A673 (cell line): ENCODE results near the gene PMEPA1. TPM values are rescaled to one million over a fixed set of nuclear protein-coding genes. Genes with fewer than 3 reads are reported as not detected.

Source experiments
- BruUV-seq: library from RNA; stranded (reverse); fragments of 400-500 nt; replicated peaks from 2 replicates; lab custom pipeline; 2021; lab: Mats Ljungman, UMichigan
- CTCF ChIA-PET: fragments of 300-600 bp; sonication (Branson Sonifier 250); formaldehyde crosslinking; loops from one replicate; lab custom pipeline; 2022; ENCODE audit warnings: antibody characterized with exemption; lab: Charles Lee
- POLR2A ChIA-PET: fragments of 300-600 bp; sonication (Branson Sonifier 250); formaldehyde crosslinking; loops from one replicate; lab custom pipeline; 2022; ENCODE audit warnings: antibody characterized with exemption; ENCODE audit not compliant: low non-redundant PET; lab: Charles Lee
- DNase-seq: peaks from one replicate; pipeline ENCODE4 v3.0.0-alpha.2; 2015; ENCODE audit warnings: low spot score
- H3K27ac ChIP-seq: fragments of 200-600 bp; sonication (generic); 2 replicates; pipeline ENCODE4 v1.5.1; 2016; ENCODE audit warnings: mixed run types, low read depth, mild to moderate bottlenecking, mixed read lengths, antibody characterized with exemption, low read length; ENCODE audit not compliant: poor library complexity, severe bottlenecking
- H3K27me3 ChIP-seq: fragments of 200-600 bp; sonication (generic); replicated peaks from 2 replicates; pipeline ENCODE4 v1.6.1; 2017; ENCODE audit warnings: mixed run types, low read depth, mild to moderate bottlenecking, mixed read lengths, antibody characterized with exemption, low read length; ENCODE audit not compliant: insufficient read depth, poor library complexity
- H3K36me3 ChIP-seq: fragments of 200-600 bp; sonication (generic); 2 replicates; pipeline ENCODE4 v1.6.1; 2016; ENCODE audit warnings: mixed run types, mild to moderate bottlenecking, mixed read lengths, antibody characterized with exemption, low read length; ENCODE audit not compliant: insufficient read depth, poor library complexity, severe bottlenecking
- H3K4me1 ChIP-seq: fragments of 200-600 bp; sonication (generic); 2 replicates; pipeline ENCODE4 v1.6.1; 2017; ENCODE audit warnings: mixed run types, mild to moderate bottlenecking, mixed read lengths, antibody characterized with exemption, low read length; ENCODE audit not compliant: insufficient read depth, poor library complexity, severe bottlenecking
- H3K4me3 ChIP-seq: fragments of 200-600 bp; sonication (generic); 2 replicates; pipeline ENCODE4 v1.5.1; 2016; ENCODE audit warnings: low read depth, mixed run types, mild to moderate bottlenecking, mixed read lengths, low read length; ENCODE audit not compliant: poor library complexity, severe bottlenecking
- H3K9me3 ChIP-seq: fragments of 200-600 bp; sonication (generic); 2 replicates; pipeline ENCODE4 v1.6.1; 2016; ENCODE audit warnings: mixed run types, low read depth, mild to moderate bottlenecking, mixed read lengths, antibody characterized with exemption, low read length; ENCODE audit not compliant: poor library complexity, severe bottlenecking
- EZH2 ChIP-seq: fragments of 200-600 bp; sonication (generic); IDR thresholded peaks from 2 replicates; pipeline ENCODE4 v1.6.1; 2017; ENCODE audit warnings: borderline replicate concordance, low read depth, mild to moderate bottlenecking, mixed read lengths, antibody characterized with exemption, low read length; ENCODE audit not compliant: poor library complexity, severe bottlenecking
- intact Hi-C: fragments of 100-400 bp; cut with micrococcal nuclease; formaldehyde crosslinking; loops from one replicate; pipeline ENCODE4 v1.10.0; 2022; ENCODE audit not compliant: unreplicated experiment
- total RNA-seq: library from RNA; stranded (reverse); gene quantifications from 2 replicates; pipeline ENCODE4 v1.2.3, GENCODE V29; 2021
- TF ChIP-seq, protein P1 (sequence below): fragments of 300-800, 200-600 bp; sonication (generic); conservative IDR thresholded peaks from 2 replicates; pipeline ENCODE4 v1.5.1; 2017; ENCODE audit warnings: low read depth, mild to moderate bottlenecking, antibody characterized with exemption, low read length, moderate library complexity, mixed read lengths

PMEPA1 gene
- total RNA-seq, 1 experiment from 2014 or later = 9.7 TPM

GRCh38 chr20:57670288-57671071, 39.3 kb downstream of the PMEPA1 start:
- DNase-seq = no peak
- POLR2A ChIA-PET = no interaction called here
- TF ChIP-seq EZH2 = no peak
- TF ChIP-seq, protein P1, sequence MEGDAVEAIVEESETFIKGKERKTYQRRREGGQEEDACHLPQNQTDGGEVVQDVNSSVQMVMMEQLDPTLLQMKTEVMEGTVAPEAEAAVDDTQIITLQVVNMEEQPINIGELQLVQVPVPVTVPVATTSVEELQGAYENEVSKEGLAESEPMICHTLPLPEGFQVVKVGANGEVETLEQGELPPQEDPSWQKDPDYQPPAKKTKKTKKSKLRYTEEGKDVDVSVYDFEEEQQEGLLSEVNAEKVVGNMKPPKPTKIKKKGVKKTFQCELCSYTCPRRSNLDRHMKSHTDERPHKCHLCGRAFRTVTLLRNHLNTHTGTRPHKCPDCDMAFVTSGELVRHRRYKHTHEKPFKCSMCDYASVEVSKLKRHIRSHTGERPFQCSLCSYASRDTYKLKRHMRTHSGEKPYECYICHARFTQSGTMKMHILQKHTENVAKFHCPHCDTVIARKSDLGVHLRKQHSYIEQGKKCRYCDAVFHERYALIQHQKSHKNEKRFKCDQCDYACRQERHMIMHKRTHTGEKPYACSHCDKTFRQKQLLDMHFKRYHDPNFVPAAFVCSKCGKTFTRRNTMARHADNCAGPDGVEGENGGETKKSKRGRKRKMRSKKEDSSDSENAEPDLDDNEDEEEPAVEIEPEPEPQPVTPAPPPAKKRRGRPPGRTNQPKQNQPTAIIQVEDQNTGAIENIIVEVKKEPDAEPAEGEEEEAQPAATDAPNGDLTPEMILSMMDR = no peak
- Histone ChIP-seq H3K4me3 (no peak overlapping the region), H3K4me1 (peaks cover 7% of the 10 kb centered on the region), H3K27me3 (no peaks in the 10 kb centered on the region), H3K9me3 (no peaks in the 10 kb centered on the region), H3K36me3 (no peaks in the 10 kb centered on the region), H3K27ac (no peak overlapping the region)
- intact Hi-C loops = no loop called here
- BruUV-seq = no TSS peak
- CTCF ChIA-PET = no interaction called here

- Histone ChIP-seq H3K27ac (no peak overlapping the region), H3K9me3 (no peaks in the 10 kb centered on the region), H3K4me1 (peaks cover 7% of the 10 kb centered on the region), H3K4me3 (no peak overlapping the region), H3K27me3 (no peaks in the 10 kb centered on the region), H3K36me3 (no peaks in the 10 kb centered on the region)
- no peak for TF ChIP-seq EZH2
- TF ChIP-seq, protein P1 = no peak
- intact Hi-C loops = no loop called here
- no TSS peak for BruUV-seq
- DNase-seq = no peak
- POLR2A ChIA-PET = no interaction called here
- CTCF ChIA-PET = no interaction called here
Observed at GRCh38 chr20:57669632-57670031, 40.2 kb downstream of the PMEPA1 start.

DNA sequence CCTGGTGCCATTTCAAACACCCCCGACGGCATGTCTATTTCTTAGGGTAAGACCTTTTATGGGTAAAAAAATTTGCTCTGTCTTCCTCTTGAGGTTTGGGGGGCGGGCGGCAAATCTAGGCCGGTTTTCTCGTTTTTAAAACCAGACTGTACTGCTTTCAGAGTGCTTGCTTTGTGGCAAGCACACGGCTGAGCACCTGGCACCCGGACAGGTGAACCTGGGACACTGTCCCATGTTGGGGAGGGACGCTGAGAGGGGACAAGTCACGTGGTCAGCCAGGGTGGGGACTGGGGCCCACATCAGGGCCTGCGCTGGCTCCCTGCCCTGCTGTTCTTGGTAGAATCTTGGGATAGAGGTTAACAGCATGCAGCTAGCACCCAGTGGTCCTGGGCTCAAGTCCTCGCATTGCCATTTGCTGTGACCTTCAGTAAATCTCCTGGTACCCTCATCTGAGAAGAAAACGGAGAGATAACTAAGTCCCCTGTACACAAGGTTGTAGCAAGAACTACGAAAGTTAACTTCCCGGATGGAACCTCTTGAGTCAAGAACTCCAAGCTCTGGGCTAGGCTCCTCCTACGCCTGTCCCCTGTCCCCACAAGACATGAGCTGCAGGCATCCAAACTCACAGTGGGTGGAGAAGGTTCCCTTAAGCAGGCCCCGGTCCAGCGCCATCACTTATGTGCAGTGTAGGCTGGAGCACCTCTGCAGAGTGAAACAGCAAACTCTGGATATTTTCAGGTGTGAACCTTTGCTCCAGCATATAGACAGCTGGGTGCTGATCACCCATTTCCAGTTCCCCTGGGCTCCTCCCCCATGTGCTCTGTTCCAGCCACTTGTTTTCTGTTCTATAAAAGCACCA, 41.7 kb downstream of the PMEPA1 start:
- intact Hi-C loops = no loop called here
- TF ChIP-seq, protein P1 = no peak
- no peak for TF ChIP-seq EZH2
- Histone ChIP-seq H3K27me3 (no peaks in the 10 kb centered on the region), H3K9me3 (no peaks in the 10 kb centered on the region), H3K27ac (no peak overlapping the region), H3K4me3 (no peak overlapping the region), H3K36me3 (no peaks in the 10 kb centered on the region), H3K4me1 (peaks cover 7% of the 10 kb centered on the region)
- CTCF ChIA-PET = no interaction called here
- DNase-seq = no peak
- POLR2A ChIA-PET = no interaction called here
- BruUV-seq = no TSS peak
